ENCODE measurements around the gene LSM4. TPM values are rescaled to one million over a fixed set of nuclear protein-coding genes. Genes with fewer than 3 reads are reported as not detected.

LSM4 gene
- total and polyA plus RNA-seq, 10 of the 15 experiments (the other 5 are each of a cell fraction or from before 2014, with no cell fraction given), result 12.6 to 652 (median 217) TPM

DNA sequence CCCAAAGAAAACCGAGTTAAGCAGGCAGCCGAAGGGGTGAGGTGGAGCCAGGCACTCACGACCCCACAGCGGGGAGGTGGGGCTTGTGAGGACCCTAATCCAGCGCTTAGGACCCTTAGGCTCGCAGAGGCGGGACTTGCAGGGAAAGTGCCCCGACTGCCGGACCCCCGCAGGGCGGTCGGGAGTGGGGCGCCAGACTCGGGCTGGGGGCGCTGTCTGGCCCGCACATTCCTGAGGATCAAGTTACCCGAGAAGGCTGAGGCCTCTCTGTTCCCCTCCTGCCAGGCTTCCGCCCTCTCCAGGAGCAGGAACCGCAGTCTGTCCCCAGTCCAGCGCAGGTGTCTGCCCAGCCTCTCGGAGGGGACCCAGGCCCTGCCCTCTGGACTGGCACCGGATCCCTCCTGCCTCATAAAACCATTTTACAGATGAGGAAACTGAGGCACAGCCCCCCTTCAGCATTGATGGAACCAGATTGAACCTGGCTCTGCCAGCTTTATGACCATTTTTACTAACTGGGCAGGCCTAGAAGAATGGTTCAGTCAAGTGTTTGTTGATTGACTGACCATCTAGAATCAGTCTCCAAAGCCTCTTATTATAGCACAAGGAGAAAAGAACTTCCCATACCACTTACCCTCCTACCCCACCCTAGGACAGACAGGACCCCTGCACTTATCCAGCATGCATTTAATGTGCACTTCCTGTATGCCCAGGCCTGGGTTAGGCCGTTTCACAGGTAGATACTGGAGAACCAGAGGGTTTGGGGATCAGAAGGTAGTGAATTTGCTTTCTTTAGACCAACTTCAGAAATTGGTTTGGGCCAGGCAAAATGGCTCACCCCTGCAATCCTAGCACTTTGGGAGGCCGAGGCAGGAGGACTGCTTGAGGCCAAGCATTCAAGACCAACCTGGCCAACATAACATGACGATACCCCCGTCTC is 34.8 kb downstream of the LSM4 start:
- no peak for TF ChIP-seq ZNF217 (IDR thresholded peaks at IDR 0.05)
- RAD21 ChIA-PET (ENCODE audit: unreplicated experiment), result interaction anchor here (1.0 to 5.8 kb wide), 3 partner anchors 7 to 41 kb away, joined by 4 to 136 read pairs (median 4); partner anchors contain the start of gene JUND
- H3K4me2 ChIP-seq (ENCODE audit: control insufficient read depth, insufficient read depth), result no peak overlapping the region
- in situ Hi-C loops (cut with MboI), result no loop called here
- ATAC-seq (no peak), DNase-seq (ENCODE audit: low read depth, low spot score) (no peak), FAIRE-seq (no peak)
- POLR2A ChIA-PET, result interaction anchor here (0.5 to 5.8 kb wide), 6 partner anchors 8 to 116 kb away, joined by 3 to 172 read pairs (median 10); partner anchors contain the start of genes JUND and LSM4
- SMC1A ChIA-PET (ENCODE audit: uncharacterized antibody, unreplicated experiment), result no interaction called here
- H3K4me1 ChIP-seq (ENCODE audit: control insufficient read depth, insufficient read depth, low read length), result peaks cover 38% of the 10 kb centered on the region
- no peak overlapping the region for H3K27ac ChIP-seq (ENCODE audit: control insufficient read depth, insufficient read depth)
- H3K9me3 ChIP-seq (replicated peaks; ENCODE audit: control insufficient read depth, insufficient read depth, low read length), result no peaks in the 10 kb centered on the region
- H3K36me3 ChIP-seq (ENCODE audit: control insufficient read depth in 2 of 2, insufficient read depth in 2 of 2, low read length in 1 of 2), result no peaks in the 10 kb centered on the region
- no peaks in the 10 kb centered on the region for H4K20me1 ChIP-seq (ENCODE audit: control insufficient read depth, insufficient read depth)
- 79% methylated on average over 24 of the region's 26 CpGs for WGBS (ENCODE audit: insufficient coverage, insufficient replicate concordance, low lambda C conversion rate, missing lambda C conversion rate)
- no TSS peak for BruUV-seq (replicated peaks)
- H2AFZ ChIP-seq (ENCODE audit: control insufficient read depth, low read depth, low read length), result no peak overlapping the region
- CTCF ChIA-PET, result interaction anchor here (1.2 kb wide), 1 partner anchor 8 kb away, joined by 8 read pairs; the partner anchor contains the start of gene JUND
- no peak overlapping the region for H3K4me3 ChIP-seq
- intact Hi-C loops (cut with micrococcal nuclease; ENCODE audit: unreplicated experiment), result no loop called here
- H3K79me2 ChIP-seq (ENCODE audit: control insufficient read depth, insufficient read depth, low read length), result peaks cover 5% of the 10 kb centered on the region
- H3K9ac ChIP-seq (ENCODE audit: control insufficient read depth, insufficient read depth, low read length), result no peak overlapping the region
- H3K27me3 ChIP-seq (replicated peaks in 1 of 2; ENCODE audit: control insufficient read depth in 2 of 2, insufficient read depth in 2 of 2, low read length in 1 of 2), result no peaks in the 10 kb centered on the region

DNA sequence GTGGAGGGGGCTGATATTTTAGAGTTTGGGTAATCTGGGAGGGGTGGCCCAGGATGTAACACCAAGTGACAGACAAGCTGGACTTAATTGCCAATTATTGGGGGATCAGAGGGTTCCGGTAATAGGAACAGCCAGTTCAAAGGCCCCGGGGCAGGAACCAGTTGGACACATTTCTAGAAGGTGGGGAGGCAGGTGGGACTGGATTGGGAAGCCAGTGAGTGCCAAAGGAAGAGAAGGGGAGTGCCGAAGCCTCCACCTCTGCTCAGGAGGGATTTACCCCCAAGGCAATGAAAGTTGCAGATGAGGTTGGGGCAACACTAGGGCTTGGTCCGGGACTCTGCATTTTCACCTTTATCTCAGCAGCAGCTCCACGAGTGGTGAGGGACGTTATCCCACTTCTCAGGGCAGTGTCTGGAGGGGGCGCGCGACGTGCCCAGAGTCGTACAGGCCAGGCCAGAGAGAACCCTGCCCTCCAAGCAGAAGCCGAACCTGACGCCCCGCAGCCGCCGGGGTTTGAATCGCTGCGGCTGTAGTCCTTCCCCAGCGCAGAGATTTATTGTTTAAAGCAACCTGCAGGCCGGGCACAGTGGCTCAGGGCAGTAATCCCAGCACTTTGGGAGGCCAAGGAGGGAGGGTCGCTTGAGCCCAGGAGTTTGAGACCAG is 35.8 kb downstream of the LSM4 start:
- ChIA-PET POLR2A (interaction anchor here (1.1 to 1.4 kb wide), 2 partner anchors 18 to 36 kb away, joined by 3 read pairs; partner anchors contain the start of gene LSM4), SMC1A (ENCODE audit: uncharacterized antibody, unreplicated experiment) (no interaction called here), CTCF (no interaction called here), RAD21 (ENCODE audit: unreplicated experiment) (interaction anchor here (1.5 kb wide), 1 partner anchor 18 kb away, joined by 4 read pairs; no protein-coding TSS in a partner anchor)
- Histone ChIP-seq H4K20me1 (ENCODE audit: control insufficient read depth, insufficient read depth) (no peaks in the 10 kb centered on the region), H3K36me3 (ENCODE audit: control insufficient read depth in 2 of 2, insufficient read depth in 2 of 2, low read length in 1 of 2) (no peaks in the 10 kb centered on the region), H3K27me3 (replicated peaks in 1 of 2; ENCODE audit: control insufficient read depth in 2 of 2, insufficient read depth in 2 of 2, low read length in 1 of 2) (no peaks in the 10 kb centered on the region), H3K9me3 (replicated peaks; ENCODE audit: control insufficient read depth, insufficient read depth, low read length) (no peaks in the 10 kb centered on the region), H3K4me2 (ENCODE audit: control insufficient read depth, insufficient read depth) (no peak overlapping the region), H3K4me1 (ENCODE audit: control insufficient read depth, insufficient read depth, low read length) (peaks cover 45% of the 10 kb centered on the region), H3K79me2 (ENCODE audit: control insufficient read depth, insufficient read depth, low read length) (peaks cover 8% of the 10 kb centered on the region), H3K27ac (ENCODE audit: control insufficient read depth, insufficient read depth) (no peak overlapping the region), H3K4me3 (no peak overlapping the region), H2AFZ (ENCODE audit: control insufficient read depth, low read depth, low read length) (no peak overlapping the region), H3K9ac (ENCODE audit: control insufficient read depth, insufficient read depth, low read length) (no peak overlapping the region)
- no TSS peak for BruUV-seq (replicated peaks)
- in situ Hi-C loops (cut with MboI), result no loop called here
- no peak for ATAC-seq
- no peak for FAIRE-seq
- intact Hi-C loops (cut with micrococcal nuclease; ENCODE audit: unreplicated experiment), result no loop called here
- TF ChIP-seq, protein P1, sequence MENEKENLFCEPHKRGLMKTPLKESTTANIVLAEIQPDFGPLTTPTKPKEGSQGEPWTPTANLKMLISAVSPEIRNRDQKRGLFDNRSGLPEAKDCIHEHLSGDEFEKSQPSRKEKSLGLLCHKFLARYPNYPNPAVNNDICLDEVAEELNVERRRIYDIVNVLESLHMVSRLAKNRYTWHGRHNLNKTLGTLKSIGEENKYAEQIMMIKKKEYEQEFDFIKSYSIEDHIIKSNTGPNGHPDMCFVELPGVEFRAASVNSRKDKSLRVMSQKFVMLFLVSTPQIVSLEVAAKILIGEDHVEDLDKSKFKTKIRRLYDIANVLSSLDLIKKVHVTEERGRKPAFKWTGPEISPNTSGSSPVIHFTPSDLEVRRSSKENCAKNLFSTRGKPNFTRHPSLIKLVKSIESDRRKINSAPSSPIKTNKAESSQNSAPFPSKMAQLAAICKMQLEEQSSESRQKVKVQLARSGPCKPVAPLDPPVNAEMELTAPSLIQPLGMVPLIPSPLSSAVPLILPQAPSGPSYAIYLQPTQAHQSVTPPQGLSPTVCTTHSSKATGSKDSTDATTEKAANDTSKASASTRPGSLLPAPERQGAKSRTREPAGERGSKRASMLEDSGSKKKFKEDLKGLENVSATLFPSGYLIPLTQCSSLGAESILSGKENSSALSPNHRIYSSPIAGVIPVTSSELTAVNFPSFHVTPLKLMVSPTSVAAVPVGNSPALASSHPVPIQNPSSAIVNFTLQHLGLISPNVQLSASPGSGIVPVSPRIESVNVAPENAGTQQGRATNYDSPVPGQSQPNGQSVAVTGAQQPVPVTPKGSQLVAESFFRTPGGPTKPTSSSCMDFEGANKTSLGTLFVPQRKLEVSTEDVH (IDR thresholded peaks at IDR 0.05; ENCODE audit: low read depth, partially characterized antibody), result no peak
- TF ChIP-seq FOXM1 (IDR thresholded peaks at IDR 0.05; ENCODE audit: low read depth, low read length) (no peak), TCF3 (IDR thresholded peaks at IDR 0.05; ENCODE audit: borderline replicate concordance, insufficient read depth, low read depth, low read length) (no peak), RUNX3 (IDR thresholded peaks at IDR 0.05; ENCODE audit: low read length) (no peak), RCOR1 (conservative IDR thresholded peaks at IDR 0.05; ENCODE audit: low read depth, low read length) (no peak), BHLHE40 (IDR thresholded peaks at IDR 0.05; ENCODE audit: borderline replicate concordance in 1 of 2, low read depth in 2 of 2, low read length in 1 of 2) (no peak), LARP7 (IDR thresholded peaks at IDR 0.05) (no peak), CBFB (IDR thresholded peaks at IDR 0.05; ENCODE audit: low read depth) (no peak), RBBP5 (conservative IDR thresholded peaks at IDR 0.05) (no peak)
- DNase-seq (ENCODE audit: low read depth, low spot score), result no peak
- WGBS (ENCODE audit: insufficient coverage, insufficient replicate concordance, low lambda C conversion rate, missing lambda C conversion rate), result 96% methylated on average over 21 of the region's 21 CpGs
